ENCODE results near the gene LPCAT4.

GRCh38 chr15:34353627-34354026 lies 13.4 kb downstream of the LPCAT4 start:
- TF ChIP-seq CTCF (conservative IDR thresholded peaks at IDR 0.05; ENCODE audit: low read length) (no peak), EZH2phosphoT487 (IDR thresholded peaks at IDR 0.05; ENCODE audit: borderline replicate concordance) (no peak)

Data from Loucy (cell line).